ENCODE measurements around the gene RCC1. TPM values are rescaled to one million over a fixed set of nuclear protein-coding genes. Genes with fewer than 3 reads are reported as not detected.
"Not testable (repeated sequence)": the region's sequence is repeated elsewhere in the genome, so short reads cannot be mapped to it uniquely, and the experiment has no call there.

The RCC1 gene
- total RNA-seq, 1 experiment from 2014 or later: 96.5 TPM

- H3F3A ChIP-seq (ENCODE audit: low read length, unreplicated experiment); H3K4me3 ChIP-seq (ENCODE audit: low read length); ATAC-seq; POLR2A ChIA-PET (ENCODE audit: unreplicated experiment); H4K20me1 ChIP-seq (ENCODE audit: low read length); H3K9me2 ChIP-seq (replicated peaks; ENCODE audit: low read length); DNase-seq; CTCF ChIA-PET; H2AFZ ChIP-seq (ENCODE audit: low read length); H3K4me2 ChIP-seq (ENCODE audit: low read length); H3K9ac ChIP-seq (ENCODE audit: low read length); H3K9me3 ChIP-seq (ENCODE audit: low read length); H3K27me3 ChIP-seq (ENCODE audit: low read length); BruUV-seq (replicated peaks); intact Hi-C loops (cut with micrococcal nuclease): not testable (repeated sequence)
- peak overlapping the region; percentile 77; the same call in 1 of the 2 replicates for H3K27ac ChIP-seq (ENCODE audit: low read length)
- H3K79me2 ChIP-seq (ENCODE audit: low read length): peaks cover 94% of the 10 kb centered on the region
- peaks cover 14% of the 10 kb centered on the region for H3K36me3 ChIP-seq (ENCODE audit: low read depth, low read length)
- H3K4me1 ChIP-seq (ENCODE audit: insufficient read depth, low read length): peaks cover 35% of the 10 kb centered on the region
Measured at GRCh38 chr1:28525002-28525642, 19.3 kb downstream of the RCC1 start.

GRCh38 chr1:28526886-28527285 is 21.0 kb downstream of the RCC1 start:
- TF ChIP-seq CTCF (conservative IDR thresholded peaks at IDR 0.05; ENCODE audit: low read depth, low read length): no peak
- Histone ChIP-seq H3K27me3 (ENCODE audit: low read length) (no peaks in the 10 kb centered on the region), H3K4me1 (ENCODE audit: insufficient read depth, low read length) (peaks cover 31% of the 10 kb centered on the region), H3F3A (ENCODE audit: low read length, unreplicated experiment) (peaks cover 6% of the 10 kb centered on the region), H3K27ac (ENCODE audit: low read length) (peak overlapping the region; percentile 77), H3K9me2 (replicated peaks; ENCODE audit: low read length) (no peaks in the 10 kb centered on the region), H3K9ac (ENCODE audit: low read length) (no peak overlapping the region), H3K4me2 (ENCODE audit: low read length) (peak overlapping the region; percentile 36; the same call in 1 of the 2 replicates), H3K9me3 (ENCODE audit: low read length) (no peaks in the 10 kb centered on the region), H2AFZ (ENCODE audit: low read length) (no peak overlapping the region), H4K20me1 (ENCODE audit: low read length) (peaks cover 5% of the 10 kb centered on the region; the same call in 1 of the 2 replicates), H3K4me3 (ENCODE audit: low read length) (no peak overlapping the region), H3K79me2 (ENCODE audit: low read length) (peaks cover 78% of the 10 kb centered on the region), H3K36me3 (ENCODE audit: low read depth, low read length) (peaks cover 27% of the 10 kb centered on the region)
- no TSS peak for BruUV-seq (replicated peaks)
- peak; percentile 85 for ATAC-seq
- POLR2A ChIA-PET (ENCODE audit: unreplicated experiment): no interaction called here
- peak; percentile 94 for DNase-seq
- CTCF ChIA-PET: no interaction called here
- intact Hi-C loops (cut with micrococcal nuclease): no loop called here

GRCh38 chr1:28530456-28530855 is 24.6 kb downstream of the RCC1 start:
- Histone ChIP-seq H3K4me3 (ENCODE audit: low read length) (no peak overlapping the region), H2AFZ (ENCODE audit: low read length) (no peak overlapping the region), H3K4me2 (ENCODE audit: low read length) (no peak overlapping the region), H3K36me3 (ENCODE audit: low read depth, low read length) (peaks cover 34% of the 10 kb centered on the region), H3K4me1 (ENCODE audit: insufficient read depth, low read length) (peaks cover 21% of the 10 kb centered on the region), H3K9ac (ENCODE audit: low read length) (no peak overlapping the region), H3K9me3 (ENCODE audit: low read length) (no peaks in the 10 kb centered on the region), H3F3A (ENCODE audit: low read length, unreplicated experiment) (peaks cover 6% of the 10 kb centered on the region), H3K79me2 (ENCODE audit: low read length) (peaks cover 43% of the 10 kb centered on the region), H3K9me2 (replicated peaks; ENCODE audit: low read length) (no peaks in the 10 kb centered on the region), H3K27ac (ENCODE audit: low read length) (no peak overlapping the region), H4K20me1 (ENCODE audit: low read length) (no peaks in the 10 kb centered on the region), H3K27me3 (ENCODE audit: low read length) (no peaks in the 10 kb centered on the region)
- CTCF ChIA-PET: no interaction called here
- ATAC-seq (no peak), DNase-seq (no peak)
- no peak for TF ChIP-seq EZH2phosphoT487 (IDR thresholded peaks at IDR 0.05; ENCODE audit: borderline replicate concordance, low read length)
- no peak for TF ChIP-seq EZH2 (IDR thresholded peaks at IDR 0.05; ENCODE audit: low read length, unreplicated experiment)
- TF ChIP-seq CTCF (conservative IDR thresholded peaks at IDR 0.05; ENCODE audit: low read depth, low read length): no peak
- intact Hi-C loops (cut with micrococcal nuclease): no loop called here
- POLR2A ChIA-PET (ENCODE audit: unreplicated experiment): no interaction called here
- BruUV-seq (replicated peaks): no TSS peak
